Activated CD4-positive, alpha-beta T cell treated with anti-CD3 and anti-CD28 coated beads for 1 hour (primary cell): Measurements from ENCODE around the gene ARL5A.
"Not testable (repeated sequence)": the region's sequence is repeated elsewhere in the genome, so short reads cannot be mapped to it uniquely, and the experiment has no call there.

Source experiments
- DNase-seq: peaks from one replicate; pipeline ENCODE4 v3.0.0-alpha.2; 2020

Gene ARL5A

DNA sequence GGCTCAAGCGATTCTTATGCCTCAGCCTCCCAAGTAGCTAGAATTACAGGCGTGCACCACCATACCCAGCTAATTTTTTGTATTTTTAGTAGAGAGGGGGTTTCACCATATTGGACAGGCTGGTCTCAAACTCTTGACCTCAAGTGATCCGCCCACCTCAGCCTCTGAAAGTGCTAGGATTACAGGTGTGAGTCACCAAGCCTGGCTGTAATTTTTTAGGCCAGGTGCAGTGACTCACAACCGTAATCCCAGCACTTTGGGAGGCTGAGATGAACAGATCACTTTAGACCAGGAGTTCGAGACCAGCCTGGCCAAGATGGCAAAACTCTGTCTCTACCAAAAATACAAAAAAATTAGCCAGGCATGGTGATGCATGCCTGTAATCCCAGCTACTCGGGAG is 33.8 kb downstream of the ARL5A start:
- not testable (repeated sequence) for DNase-seq

DNA sequence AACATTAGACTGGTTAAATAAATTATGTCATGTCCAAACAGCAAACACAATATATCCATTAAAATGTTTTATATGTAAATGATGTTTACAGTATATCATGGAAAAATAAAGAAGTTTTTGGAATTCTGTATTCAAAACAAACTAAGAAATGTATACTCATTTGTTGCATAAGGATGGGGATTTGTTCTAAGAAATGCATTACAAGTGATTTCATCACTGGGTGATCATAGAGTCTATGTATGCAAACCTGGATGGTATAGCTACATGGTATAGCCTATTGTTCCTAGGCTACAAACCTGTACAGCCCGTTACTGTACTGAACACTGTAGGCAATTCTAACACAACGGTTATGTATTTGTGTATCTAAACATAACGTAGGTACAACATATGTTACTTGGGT is 35.1 kb downstream of the ARL5A start:
- no peak for DNase-seq

DNA sequence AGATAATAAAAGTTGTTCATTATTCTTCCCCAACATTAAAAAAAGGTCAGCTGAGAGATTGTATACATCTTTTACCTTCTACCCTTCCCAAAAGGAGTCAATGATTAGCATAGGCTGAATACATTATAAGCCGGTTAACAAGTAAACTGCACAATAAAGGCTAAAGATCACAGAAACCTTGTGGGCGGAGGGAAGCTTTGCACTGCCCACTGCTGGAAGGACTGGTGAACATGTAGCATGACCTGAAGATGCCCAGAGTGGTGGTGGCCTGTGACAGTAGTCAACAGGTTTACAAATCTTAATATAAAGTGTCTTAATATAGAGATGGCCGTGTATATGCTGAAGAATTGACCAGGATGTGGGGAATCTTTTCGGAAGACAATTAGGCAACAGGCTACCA is 35.6 kb downstream of the ARL5A start:
- no peak for DNase-seq

DNA sequence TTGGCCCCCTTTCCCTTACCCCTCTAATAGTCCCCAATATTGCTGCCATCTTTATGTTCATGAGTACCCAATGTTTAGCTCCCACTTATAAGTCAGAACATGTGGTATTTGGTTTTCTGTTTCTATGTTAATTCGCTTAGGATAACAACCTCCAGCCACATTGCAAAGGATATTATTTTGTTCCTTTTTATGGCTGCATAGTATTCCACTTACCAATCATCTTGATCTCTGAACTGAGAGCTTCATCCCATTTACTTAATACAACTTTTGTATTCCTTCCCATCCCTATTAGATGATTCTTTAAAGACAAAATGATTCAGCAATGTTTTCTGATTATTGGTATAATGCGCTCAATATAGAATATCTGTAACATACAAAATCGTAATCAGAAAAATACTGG is 36.7 kb downstream of the ARL5A start:
- no peak for DNase-seq

DNA sequence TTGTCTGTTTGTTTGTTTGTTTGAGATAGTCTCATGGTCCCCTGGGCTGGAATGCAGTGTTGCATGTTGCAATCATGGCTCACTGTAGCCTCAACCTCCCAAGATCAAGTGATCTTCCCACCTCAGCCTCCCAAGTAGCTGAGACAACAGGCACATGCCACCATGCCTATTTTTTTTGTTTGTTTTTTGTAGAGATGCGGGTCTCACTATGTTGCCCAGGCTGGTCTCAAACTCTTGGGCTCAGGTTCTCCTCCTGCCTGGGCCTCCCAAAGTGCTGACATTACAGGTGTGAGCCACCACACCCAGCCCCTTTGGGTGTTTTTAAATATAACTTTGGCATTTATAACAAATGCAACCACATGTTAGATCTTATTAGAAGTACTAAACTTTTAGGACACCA is 37.5 kb downstream of the ARL5A start:
- no peak for DNase-seq

DNA sequence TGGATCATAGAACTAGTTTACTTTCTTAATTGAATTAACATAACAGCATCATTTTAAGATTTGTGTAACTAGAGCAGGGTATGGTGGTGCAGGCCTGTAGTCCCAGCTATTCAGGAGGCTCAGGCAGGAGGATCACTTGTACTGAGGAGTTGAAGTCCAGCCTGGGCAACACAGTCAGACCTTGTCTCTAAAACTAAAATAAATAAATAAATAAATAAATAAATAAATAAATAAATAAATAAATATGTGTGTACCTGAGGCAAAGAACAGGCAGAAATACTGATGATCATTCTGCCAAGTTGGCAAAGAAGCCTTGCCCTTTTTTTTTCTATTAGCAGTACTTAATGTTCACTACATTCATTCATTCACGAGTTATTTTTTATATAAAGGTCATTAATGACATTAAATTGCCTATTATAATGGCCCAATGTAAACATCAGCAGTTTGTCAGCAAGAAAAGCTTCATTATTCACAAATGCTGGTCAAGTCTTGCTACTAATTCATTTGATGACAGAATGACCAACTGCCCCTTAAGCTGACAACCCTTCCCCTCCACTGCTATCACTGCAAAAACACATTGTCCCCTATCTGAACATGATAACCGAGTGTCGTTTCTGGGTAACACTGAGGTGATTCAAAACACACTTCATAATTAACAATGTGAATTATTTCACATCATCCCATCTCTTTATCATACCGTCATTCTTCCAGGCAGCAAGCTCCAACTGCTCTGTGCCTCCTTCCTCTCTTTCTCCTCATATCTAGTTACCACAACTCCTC is 39.0 kb downstream of the ARL5A start:
- no peak for DNase-seq

DNA sequence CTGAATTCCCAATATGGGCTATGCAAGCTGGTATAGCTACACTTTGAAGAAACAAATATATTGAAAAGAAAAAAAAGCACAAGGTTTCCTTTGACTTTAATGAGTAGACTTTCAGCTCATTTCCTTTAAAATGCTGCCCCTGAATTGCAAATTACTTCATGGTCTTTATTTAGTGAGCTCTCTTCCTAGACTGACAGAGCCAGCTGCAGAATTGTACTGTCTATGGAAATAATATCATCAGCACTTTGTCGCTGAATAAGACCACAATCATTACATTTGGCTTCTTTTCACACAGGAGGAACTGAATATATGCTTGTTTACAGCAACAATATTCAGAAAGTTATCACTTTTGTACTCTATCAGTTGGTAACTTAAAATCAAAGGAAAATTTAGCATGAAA is 41.7 kb downstream of the ARL5A start:
- no peak for DNase-seq

DNA sequence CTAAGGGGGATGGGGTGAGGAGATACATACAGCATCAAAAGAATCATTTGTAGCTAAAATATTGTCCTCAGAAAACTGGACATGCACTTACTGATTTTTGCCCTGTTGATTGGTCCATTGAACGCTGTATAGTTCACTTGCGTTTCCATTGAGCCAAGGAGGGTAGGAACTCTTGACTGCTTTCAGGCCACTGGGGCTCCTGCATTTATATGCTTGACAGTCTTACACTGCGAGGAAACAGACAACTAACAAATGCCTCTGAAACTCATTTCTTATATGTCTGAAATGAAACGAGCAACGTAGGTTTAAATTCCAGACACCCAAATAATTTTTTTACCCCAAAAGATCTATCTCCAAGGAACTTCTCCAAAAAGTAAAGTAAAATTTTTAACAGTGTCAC is 42.1 kb downstream of the ARL5A start:
- DNase-seq, result no peak

DNA sequence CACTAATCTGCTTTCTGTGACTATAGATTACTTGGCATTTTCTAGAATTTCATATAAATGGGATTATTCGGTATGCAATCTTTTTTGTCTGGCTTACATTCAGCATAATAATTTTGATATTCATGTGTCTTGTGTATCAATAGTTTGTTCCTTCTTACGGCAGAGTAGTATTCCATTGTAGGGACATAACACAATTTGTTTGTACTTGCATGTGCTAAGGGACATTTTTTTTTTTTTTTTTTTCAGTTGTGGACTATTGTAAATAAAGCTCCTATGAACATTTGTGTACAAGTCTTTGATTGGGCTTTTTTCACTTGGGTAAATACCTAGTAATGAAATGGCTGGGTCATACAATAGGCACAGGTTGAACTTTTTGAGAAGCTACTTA is 45.1 kb downstream of the ARL5A start:
- DNase-seq, result no peak

DNA sequence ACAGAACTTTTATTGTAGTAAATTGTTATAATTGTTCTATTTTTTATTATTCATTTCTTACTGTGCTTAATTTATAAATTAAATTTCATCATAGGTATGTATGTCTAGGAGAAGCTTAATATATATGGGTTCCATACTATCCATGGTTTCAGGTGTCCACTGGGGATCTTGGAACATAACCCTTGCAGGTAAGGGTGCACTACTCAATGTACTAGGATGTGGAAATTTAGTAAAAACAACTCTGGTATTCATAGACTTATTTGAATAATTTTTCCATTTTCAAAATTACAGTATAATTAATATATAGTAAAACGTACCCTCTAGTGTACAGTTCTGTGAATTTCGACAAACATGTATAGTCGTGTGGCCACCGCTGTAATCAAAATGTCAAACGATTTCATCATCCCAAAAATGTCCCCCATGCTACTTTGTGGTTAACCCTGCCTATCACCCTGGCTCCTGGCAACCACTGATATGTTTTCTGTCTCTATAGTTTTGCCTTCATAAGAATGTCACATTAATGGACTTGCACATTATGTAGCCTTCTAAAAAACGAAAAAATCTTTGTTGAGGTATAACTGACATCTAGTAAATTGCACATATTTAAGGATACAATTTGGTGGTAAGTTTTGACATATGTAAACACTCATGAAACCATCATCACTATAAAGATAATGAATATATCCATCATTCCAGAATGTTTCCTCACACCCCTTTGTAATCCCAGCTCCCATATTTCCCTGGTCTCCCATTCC is 45.7 kb downstream of the ARL5A start:
- DNase-seq, result no peak

DNA sequence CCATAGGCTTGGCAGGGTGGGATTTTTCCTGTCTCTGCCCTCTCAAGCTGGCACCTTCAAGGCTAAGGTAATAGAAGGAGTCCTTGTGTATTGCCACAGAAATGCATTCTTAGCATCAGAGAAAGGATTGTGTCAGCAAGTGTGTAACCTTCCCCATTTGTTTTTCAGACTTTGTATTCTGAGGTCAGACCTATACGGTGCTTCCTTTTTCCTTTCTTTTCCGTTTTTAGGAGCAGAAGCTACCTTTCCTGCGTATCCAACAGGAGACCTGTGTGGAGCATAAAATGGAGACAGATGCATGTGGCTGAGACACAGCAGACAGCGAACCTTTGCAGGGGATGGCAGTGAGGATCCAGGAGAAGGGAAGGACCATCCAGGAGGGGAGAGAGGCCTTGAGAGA is 46.6 kb downstream of the ARL5A start:
- no peak for DNase-seq

DNA sequence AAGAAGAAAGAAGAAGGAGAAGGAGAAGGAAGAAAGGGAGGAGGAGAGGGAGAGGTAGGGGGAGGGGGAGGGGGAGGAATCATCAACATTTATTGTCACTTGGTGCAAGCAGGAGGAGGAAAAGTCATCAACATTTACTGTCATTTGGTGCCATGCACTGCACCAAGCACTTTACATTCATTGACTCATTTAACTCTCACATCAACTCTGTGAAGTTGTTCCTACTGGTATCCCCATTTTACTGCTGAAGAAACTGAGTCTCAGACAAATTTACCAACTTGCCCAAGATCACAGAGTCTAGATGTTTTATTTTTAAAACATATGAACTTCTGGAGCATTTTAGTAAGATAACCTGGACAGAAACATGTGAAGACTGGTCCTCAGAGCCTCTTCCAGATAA is 47.3 kb downstream of the ARL5A start:
- no peak for DNase-seq

DNA sequence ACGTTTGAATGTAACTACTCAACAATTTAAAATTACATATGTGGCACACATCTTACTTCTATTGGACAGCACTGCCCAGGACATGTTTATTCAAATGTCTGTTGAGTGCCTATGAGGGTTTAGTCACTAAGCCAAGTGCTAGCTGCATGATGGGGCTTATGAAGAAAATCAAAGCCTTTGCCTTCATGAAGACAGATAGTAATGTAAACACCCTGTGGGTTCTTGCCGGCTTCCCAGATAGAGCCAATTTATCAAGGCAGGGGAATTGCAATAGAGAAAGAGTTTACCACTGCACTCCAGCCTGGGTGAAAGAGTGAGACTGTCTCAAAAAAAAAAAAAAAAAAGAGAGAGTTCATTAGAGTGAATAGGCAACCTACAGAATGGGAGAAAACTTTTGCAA is 50.3 kb downstream of the ARL5A start:
- DNase-seq, result no peak

DNA sequence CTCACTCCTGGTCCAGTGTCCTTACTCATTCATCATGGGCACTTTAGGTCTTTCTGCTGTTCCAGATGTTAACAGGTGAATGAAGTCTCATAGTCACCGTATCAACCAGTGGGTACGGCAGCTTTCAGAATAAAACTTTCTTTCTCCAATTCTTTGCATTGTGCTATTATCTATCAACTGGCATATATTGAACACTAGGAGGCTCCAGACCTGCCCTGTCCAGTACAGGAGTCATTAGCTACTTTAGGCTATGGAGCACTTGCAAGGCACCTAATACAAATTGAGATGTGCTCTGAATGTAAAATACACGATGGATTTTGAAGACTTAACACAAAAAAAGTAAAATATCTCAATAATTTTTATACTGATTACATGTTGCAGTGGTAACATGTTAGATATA is 50.7 kb downstream of the ARL5A start:
- no peak for DNase-seq

DNA sequence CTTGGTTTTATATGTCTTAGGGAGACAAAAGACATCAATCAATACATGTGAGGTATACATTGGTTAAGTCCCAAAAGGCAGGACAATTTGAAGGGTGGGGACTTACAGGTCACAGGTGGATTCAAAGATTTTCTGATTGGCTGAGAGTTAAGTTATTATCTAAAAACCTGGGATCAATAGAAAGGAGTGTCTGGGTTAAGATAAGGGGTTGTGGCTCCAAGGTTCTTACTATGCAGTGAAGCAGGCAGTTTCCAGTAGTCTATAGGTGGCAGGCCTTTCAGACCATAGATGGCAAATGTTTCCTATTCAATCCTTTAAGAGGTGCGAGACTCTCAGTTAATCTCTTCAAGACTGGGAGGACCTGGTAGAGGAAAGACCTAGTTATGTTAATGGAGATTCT is 51.9 kb downstream of the ARL5A start:
- DNase-seq, result no peak

DNA sequence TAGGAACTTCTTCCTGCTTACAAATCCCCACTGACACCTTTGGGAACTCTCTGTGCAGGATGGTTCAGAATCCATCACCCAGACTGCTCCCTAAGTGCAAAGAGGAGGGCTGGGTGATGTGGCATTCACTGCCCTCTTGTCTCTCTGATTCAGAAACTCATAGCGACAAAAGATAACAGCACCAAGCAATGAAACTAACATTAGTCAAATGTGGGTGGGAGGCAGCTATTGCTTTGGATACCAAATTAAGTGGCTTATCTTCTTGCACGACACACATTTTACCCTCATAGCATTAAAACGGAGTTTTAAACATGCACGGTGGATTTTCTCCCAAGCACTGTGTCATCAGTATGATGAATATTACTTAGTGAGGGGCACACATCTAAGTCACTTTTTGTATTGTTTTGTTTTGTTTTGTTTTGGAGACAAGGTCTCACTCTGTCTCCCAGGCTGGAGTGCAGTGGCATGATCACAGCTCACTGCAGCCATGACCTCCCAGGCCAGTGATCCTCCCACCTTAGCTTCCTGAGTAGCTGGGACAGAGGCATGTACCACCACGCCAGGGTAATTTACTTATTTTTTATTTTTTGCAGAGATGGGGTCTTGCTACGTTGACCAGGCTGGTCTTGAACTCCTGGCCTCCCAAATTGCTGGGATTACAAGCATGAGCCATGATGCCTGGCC is 53.0 kb downstream of the ARL5A start:
- DNase-seq, result no peak

DNA sequence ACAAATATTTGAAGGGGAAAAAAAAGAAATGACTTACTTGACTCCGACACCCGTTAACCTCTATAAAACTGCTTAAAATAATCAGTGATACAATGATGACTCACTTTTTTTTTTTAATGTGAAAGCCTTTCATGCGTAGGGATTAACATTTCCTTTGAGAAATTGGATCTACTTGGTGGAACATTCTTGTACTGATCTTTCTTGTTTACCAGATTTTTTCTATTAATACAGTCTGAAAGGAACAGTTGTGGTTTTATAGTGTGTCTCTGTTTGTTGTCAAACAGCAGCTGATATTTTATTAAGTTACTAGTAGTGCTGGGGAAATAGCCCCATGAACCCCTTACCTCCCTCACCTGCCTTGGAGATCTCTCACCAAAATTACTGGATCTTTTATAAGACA is 53.7 kb downstream of the ARL5A start:
- DNase-seq, result no peak

DNA sequence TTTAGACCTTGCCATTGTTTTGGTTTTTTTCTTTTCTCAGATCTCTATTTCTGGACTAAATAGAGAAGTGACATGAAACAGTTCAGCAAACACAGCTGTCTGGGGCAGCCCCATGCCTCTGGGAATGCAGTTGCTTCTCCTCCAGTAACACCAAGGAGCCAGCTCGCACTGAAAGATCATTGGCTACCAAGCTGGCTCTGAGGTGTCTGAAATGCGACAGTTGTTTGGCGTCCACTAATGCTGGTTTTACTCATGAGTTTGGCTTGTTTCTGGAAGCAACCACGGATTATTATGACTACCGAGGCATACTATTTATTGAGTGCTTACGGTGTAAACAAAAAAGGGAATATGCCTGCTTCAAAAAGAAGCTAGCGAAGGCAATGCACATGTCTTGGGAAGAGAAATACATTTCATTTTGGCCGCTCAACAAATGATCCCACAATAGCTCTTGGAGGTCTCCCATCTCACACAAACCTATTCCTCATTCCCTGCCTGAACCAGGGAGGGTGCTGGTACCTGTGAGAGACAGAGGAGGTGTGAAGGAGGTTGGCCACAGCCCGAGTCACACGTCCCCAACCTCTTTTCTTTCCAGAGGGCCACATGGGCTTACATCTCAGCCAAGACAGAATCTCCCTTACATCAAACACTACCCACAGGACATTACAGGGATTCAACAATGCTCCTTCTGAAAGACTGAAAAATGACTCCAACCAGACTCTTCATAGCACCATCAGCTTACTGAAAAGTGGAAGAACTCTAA is 56.4 kb downstream of the ARL5A start:
- no peak for DNase-seq

DNA sequence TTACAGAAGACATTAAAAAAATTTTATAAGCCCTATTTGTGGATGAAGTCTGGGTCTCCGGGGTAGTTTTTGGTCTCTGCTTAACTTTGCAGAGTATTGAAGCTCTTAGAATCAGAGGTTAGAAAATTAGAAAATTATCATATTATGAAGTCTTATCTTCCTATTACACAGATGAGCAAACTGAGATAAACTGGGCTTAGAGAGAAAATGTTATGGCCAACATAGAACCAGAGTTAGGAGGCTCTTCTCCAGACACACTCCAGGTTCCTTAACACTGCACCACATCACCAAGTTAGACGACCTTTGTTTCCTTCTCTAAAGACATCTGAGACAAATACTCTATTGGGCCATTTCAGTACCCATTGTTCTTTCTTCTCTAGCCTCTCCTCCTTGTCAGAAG is 57.2 kb downstream of the ARL5A start:
- DNase-seq, result no peak

DNA sequence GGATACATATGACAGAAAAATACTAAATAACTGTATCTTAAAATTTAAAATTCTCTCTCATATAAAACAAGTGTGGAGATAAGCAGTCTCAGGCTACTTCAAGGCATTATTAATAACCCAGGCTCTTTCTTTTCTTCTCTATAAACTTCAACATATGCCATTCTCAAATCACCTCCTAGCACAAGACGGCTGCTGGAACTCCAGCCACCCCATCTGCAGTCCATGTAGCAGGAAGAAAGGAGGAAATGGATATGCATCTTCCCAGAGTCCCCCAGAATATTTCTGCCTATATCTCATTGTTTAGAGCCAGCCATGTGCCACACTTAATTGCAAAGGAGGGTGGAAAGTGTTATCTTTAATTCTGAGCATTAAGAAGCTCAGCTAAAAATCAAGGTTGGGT is 58.6 kb downstream of the ARL5A start:
- DNase-seq, result no peak

DNA sequence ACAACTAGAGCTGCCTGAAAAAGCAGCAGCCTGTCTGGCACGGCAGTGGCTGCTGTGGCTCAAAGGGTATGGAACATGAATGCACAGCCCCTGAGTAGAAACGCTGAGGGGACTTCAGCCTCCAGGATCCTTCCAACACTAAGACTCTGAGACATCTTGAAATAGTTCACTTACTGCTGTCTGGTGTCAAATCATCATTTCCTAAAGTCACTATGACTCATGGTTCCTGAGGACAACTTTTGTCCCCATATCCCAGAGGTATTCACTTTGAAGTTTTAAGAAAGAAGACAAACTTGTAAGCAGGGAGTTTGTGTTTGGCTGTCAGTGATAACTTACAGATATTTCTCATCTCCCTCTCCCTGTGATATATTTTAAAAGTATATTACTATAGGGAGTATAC is 60.7 kb downstream of the ARL5A start:
- no peak for DNase-seq

DNA sequence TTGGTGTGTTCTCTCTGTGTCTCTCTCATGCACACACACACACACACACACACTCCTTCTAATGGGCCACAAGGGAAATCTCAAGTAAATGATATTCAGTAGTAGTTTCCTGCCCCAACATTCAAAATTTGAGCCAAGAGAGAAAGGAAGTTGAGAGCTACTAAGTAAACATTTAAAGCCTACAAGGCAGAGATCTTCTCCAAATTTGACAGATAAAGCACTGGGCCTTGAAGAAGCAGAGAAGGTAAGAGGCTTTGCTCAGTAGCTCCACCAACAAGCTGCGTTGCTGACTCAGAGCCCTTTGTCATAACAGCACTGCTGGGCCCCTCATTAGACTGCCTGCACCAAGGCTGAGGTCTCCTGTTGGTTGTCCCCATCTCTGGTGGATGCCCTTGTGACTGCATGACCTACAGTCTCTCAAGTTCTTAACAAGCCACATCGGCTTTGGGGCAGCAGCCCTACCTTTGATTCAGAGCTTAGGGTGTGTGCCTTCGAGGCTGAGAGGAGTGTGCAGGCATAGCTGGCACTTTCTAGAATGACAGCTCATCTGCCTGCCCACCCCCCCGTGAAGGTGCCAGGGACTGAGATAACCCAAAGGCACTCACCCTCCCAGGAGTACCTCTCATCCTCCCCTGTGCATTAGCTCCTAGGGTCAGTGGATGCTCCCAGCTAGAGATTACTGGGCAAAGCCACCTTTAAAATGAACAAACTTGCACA is 61.6 kb downstream of the ARL5A start:
- no peak for DNase-seq
